ENCODE data around the gene GC. TPM values are rescaled to one million over a fixed set of nuclear protein-coding genes. Genes with fewer than 3 reads are reported as not detected.

Gene GC
- total RNA-seq, 1 experiment from 2014 or later: 1.9 TPM

GRCh38 chr4:71692198-71692597 lies 91.7 kb downstream of the GC start (continued):
- TF ChIP-seq STAT6 (CRISPR knock-in tag; conservative IDR thresholded peaks at IDR 0.05; ENCODE audit: low read depth) (no peak), ZNF317 (CRISPR knock-in tag; IDR thresholded peaks at IDR 0.05; ENCODE audit: borderline replicate concordance, low read depth) (no peak), ESRRA (CRISPR knock-in tag; IDR thresholded peaks at IDR 0.05; ENCODE audit: borderline replicate concordance) (no peak), PREB (CRISPR knock-in tag; IDR thresholded peaks at IDR 0.05; ENCODE audit: borderline replicate concordance) (no peak), SP1 (CRISPR knock-in tag; conservative IDR thresholded peaks at IDR 0.05) (no peak)

Other genes with a start within 250 kb of the GC start
- 2.5 to 3.0 TPM (median 2.7 TPM) in 3 replicates for gene NPFFR2, start 247.9 kb upstream of the GC start, total RNA-seq (2021)

Data from WTC11 (cell line).